HG03565 (cell line): ENCODE results near the gene MARCHF6.

Source experiments
- ATAC-seq: cut with Tn5 transposase; IDR thresholded peaks from one replicate; pipeline ENCODE4 v1.9.1; 2021; ENCODE audit warnings: mild to moderate bottlenecking, moderate library complexity; ENCODE audit not compliant: unreplicated experiment

The MARCHF6 gene

GRCh38 chr5:10321882-10322281, 31.6 kb upstream of the MARCHF6 start:
- ATAC-seq: no peak

GRCh38 chr5:10323588-10324488, 29.7 kb upstream of the MARCHF6 start:
- no peak for ATAC-seq

- ATAC-seq: no peak
Observed at GRCh38 chr5:10324518-10325370, 28.8 kb upstream of the MARCHF6 start.

- no peak for ATAC-seq
Observed at GRCh38 chr5:10328323-10328722, 25.2 kb upstream of the MARCHF6 start.

GRCh38 chr5:10329446-10329819, 24.1 kb upstream of the MARCHF6 start:
- ATAC-seq: no peak

- no peak for ATAC-seq
Observed at GRCh38 chr5:10329820-10330481, 23.5 kb upstream of the MARCHF6 start.

- ATAC-seq: no peak
Observed at GRCh38 chr5:10330511-10331230, 22.8 kb upstream of the MARCHF6 start.

- no peak for ATAC-seq
Observed at GRCh38 chr5:10331341-10331796, 22.1 kb upstream of the MARCHF6 start.

- ATAC-seq: no peak
Observed at GRCh38 chr5:10332301-10332700, 21.2 kb upstream of the MARCHF6 start.

- no peak for ATAC-seq
Observed at GRCh38 chr5:10333154-10334006, 20.1 kb upstream of the MARCHF6 start.

GRCh38 chr5:10334831-10335230, 18.7 kb upstream of the MARCHF6 start:
- no peak for ATAC-seq

- ATAC-seq: no peak
Observed at GRCh38 chr5:10335711-10336470, 17.6 kb upstream of the MARCHF6 start.

- no peak for ATAC-seq
Observed at GRCh38 chr5:10337107-10337506, 16.4 kb upstream of the MARCHF6 start.

GRCh38 chr5:10337986-10338385, 15.5 kb upstream of the MARCHF6 start:
- ATAC-seq: no peak

GRCh38 chr5:10338686-10339057, 14.8 kb upstream of the MARCHF6 start:
- no peak for ATAC-seq

- no peak for ATAC-seq
Observed at GRCh38 chr5:10339058-10339811, 14.3 kb upstream of the MARCHF6 start.

- no peak for ATAC-seq
Observed at GRCh38 chr5:10339958-10340357, 13.5 kb upstream of the MARCHF6 start.

GRCh38 chr5:10343486-10343885, 10.0 kb upstream of the MARCHF6 start:
- ATAC-seq: no peak
